ENCODE results near the gene SYPL2.
A peak's percentile ranks its signal among the peaks of the same experiment; 100 is the strongest.

Gene SYPL2

GRCh38 chr1:109493805-109494539 is 27.6 kb downstream of the SYPL2 start, which contains the start of gene CYB561D1:
TSS of gene CYB561D1 (plus strand) at chr1:109494094. CDS start at chr1:109494140, 46 bp downstream.
- Mint-ChIP-seq H3K27me3 (ENCODE audit: low read depth) (no peaks in the 10 kb centered on the region), H3K9me3 (no peaks in the 10 kb centered on the region), H3K36me3 (ENCODE audit: low read depth) (peaks cover 22% of the 10 kb centered on the region), H3K4me3 (peak within 1 kb of the TSS; percentile 92 to 94 (median 92)), H3K27ac (peak within 1 kb of the TSS in 2 of 3 experiments; percentile 60 to 66), H3K4me1 (peaks cover 51% of the 10 kb centered on the region)
- peak; percentile 95 to 97 (median 95) for TF ChIP-seq CTCF (IDR thresholded peaks at IDR 0.05; ENCODE audit: unreplicated experiment in 3 of 3)

- Mint-ChIP-seq H3K27ac (no peak overlapping the region), H3K4me3 (peak overlapping the region; percentile 92 to 94 (median 92)), H3K36me3 (ENCODE audit: low read depth) (peaks cover 17% of the 10 kb centered on the region), H3K9me3 (no peaks in the 10 kb centered on the region), H3K4me1 (peaks cover 63% of the 10 kb centered on the region), H3K27me3 (ENCODE audit: low read depth) (no peaks in the 10 kb centered on the region)
- no peak for TF ChIP-seq CTCF (IDR thresholded peaks at IDR 0.05; ENCODE audit: unreplicated experiment in 3 of 3)
Measured at GRCh38 chr1:109495738-109496137, 29.4 kb downstream of the SYPL2 start.

GRCh38 chr1:109497449-109498160 is 31.3 kb downstream of the SYPL2 start:
- Mint-ChIP-seq H3K27me3 (ENCODE audit: low read depth) (no peaks in the 10 kb centered on the region), H3K4me3 (peak overlapping the region; percentile 28 to 55 (median 40)), H3K36me3 (ENCODE audit: low read depth) (peaks cover 14% of the 10 kb centered on the region), H3K27ac (peak overlapping the region; percentile 26 to 87 (median 65)), H3K4me1 (peaks cover 74% of the 10 kb centered on the region), H3K9me3 (no peaks in the 10 kb centered on the region)
- no peak for TF ChIP-seq CTCF (IDR thresholded peaks at IDR 0.05; ENCODE audit: unreplicated experiment in 3 of 3)

GRCh38 chr1:109498161-109498801 is 31.9 kb downstream of the SYPL2 start:
- peak; percentile 61 to 76 (median 69) for TF ChIP-seq CTCF (IDR thresholded peaks at IDR 0.05; ENCODE audit: unreplicated experiment in 3 of 3)
- H3K36me3 Mint-ChIP-seq (ENCODE audit: low read depth): peaks cover 13% of the 10 kb centered on the region

GRCh38 chr1:109499081-109499480 is 32.7 kb downstream of the SYPL2 start:
- H3K4me3 Mint-ChIP-seq: peak overlapping the region in 1 of 3 experiments; percentile 10
- no peaks in the 10 kb centered on the region for H3K9me3 Mint-ChIP-seq
- no peak for TF ChIP-seq CTCF (IDR thresholded peaks at IDR 0.05; ENCODE audit: unreplicated experiment in 3 of 3)
- H3K36me3 Mint-ChIP-seq (ENCODE audit: low read depth): peaks cover 13% of the 10 kb centered on the region
- H3K27ac Mint-ChIP-seq: peak overlapping the region; percentile 74 to 96 (median 75)
- H3K27me3 Mint-ChIP-seq (ENCODE audit: low read depth): no peaks in the 10 kb centered on the region
- peaks cover 74% of the 10 kb centered on the region for H3K4me1 Mint-ChIP-seq

More at GRCh38 chr1:109498161-109498801, 31.9 kb downstream of the SYPL2 start:
- H3K27ac Mint-ChIP-seq: peak overlapping the region; percentile 26 to 87 (median 65)
- peaks cover 74% of the 10 kb centered on the region for H3K4me1 Mint-ChIP-seq
- no peaks in the 10 kb centered on the region for H3K9me3 Mint-ChIP-seq
- H3K4me3 Mint-ChIP-seq: peak overlapping the region; percentile 28 to 55 (median 40)
- H3K27me3 Mint-ChIP-seq (ENCODE audit: low read depth): no peaks in the 10 kb centered on the region
